ENCODE measurements around the gene LAMA4.

LAMA4 gene

GRCh38 chr6:112207131-112207530 is 47.2 kb downstream of the LAMA4 start:
- ChIA-PET CTCF (no interaction called here), POLR2A (no interaction called here)
- DNase-seq (ENCODE audit: extremely low spot score): no peak
- TF ChIP-seq TARDBP (IDR thresholded peaks at IDR 0.05) (no peak), FOXM1 (IDR thresholded peaks at IDR 0.05; ENCODE audit: borderline replicate concordance) (no peak), PKNOX1 (IDR thresholded peaks at IDR 0.05) (no peak), CTBP1 (IDR thresholded peaks at IDR 0.05; ENCODE audit: borderline replicate concordance) (no peak), ARNT (IDR thresholded peaks at IDR 0.05) (no peak), SUZ12 (IDR thresholded peaks at IDR 0.05) (no peak), NFRKB (IDR thresholded peaks at IDR 0.05) (no peak), SP1 (IDR thresholded peaks at IDR 0.05) (no peak), FOXA1 (IDR thresholded peaks at IDR 0.05) (no peak)

DNA sequence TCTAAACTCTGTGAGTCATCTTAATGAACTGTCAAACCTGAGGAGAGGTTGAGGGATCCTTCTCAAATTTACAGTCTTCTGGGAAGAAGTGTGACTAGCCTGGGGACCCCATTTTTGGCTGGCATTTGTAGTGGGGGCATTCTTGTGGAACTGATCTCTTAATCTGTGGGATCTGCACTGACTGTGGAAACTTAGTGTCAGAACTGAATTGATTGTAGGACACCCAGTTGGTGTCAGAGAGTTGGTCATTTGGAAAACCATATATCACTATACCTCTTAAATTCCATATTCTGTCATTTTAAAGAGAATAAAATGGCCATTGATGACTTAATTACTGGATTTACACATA is 48.3 kb downstream of the LAMA4 start:
- CTCF ChIA-PET: no interaction called here
- POLR2A ChIA-PET: no interaction called here

GRCh38 chr6:112205427-112206109 is 48.8 kb downstream of the LAMA4 start:
- no peak for DNase-seq (ENCODE audit: extremely low spot score)
- ChIA-PET CTCF (no interaction called here), POLR2A (no interaction called here)
- no peak for TF ChIP-seq PKNOX1 (IDR thresholded peaks at IDR 0.05)
- no peak for TF ChIP-seq NFRKB (IDR thresholded peaks at IDR 0.05)
- TF ChIP-seq L3MBTL2 (conservative IDR thresholded peaks at IDR 0.05): no peak
- no peak for TF ChIP-seq BHLHE40 (IDR thresholded peaks at IDR 0.05; ENCODE audit: borderline replicate concordance)
- no peak for TF ChIP-seq SUZ12 (IDR thresholded peaks at IDR 0.05)
- TF ChIP-seq FOXA1 (IDR thresholded peaks at IDR 0.05): no peak
- no peak for TF ChIP-seq ARNT (IDR thresholded peaks at IDR 0.05)
- TF ChIP-seq TARDBP (IDR thresholded peaks at IDR 0.05): no peak
- no peak for TF ChIP-seq LEF1 (IDR thresholded peaks at IDR 0.05; ENCODE audit: borderline replicate concordance)

More for the DNA sequence above, 48.3 kb downstream of the LAMA4 start:
- DNase-seq (ENCODE audit: extremely low spot score): no peak
- no peak for TF ChIP-seq ARNT (IDR thresholded peaks at IDR 0.05)
- no peak for TF ChIP-seq BHLHE40 (IDR thresholded peaks at IDR 0.05; ENCODE audit: borderline replicate concordance)
- peak; percentile 18; the same call in 1 of the 2 replicates for TF ChIP-seq PKNOX1 (IDR thresholded peaks at IDR 0.05)
- no peak for TF ChIP-seq ELF4 (IDR thresholded peaks at IDR 0.05)
- TF ChIP-seq FOXM1 (IDR thresholded peaks at IDR 0.05; ENCODE audit: borderline replicate concordance): no peak

DNA sequence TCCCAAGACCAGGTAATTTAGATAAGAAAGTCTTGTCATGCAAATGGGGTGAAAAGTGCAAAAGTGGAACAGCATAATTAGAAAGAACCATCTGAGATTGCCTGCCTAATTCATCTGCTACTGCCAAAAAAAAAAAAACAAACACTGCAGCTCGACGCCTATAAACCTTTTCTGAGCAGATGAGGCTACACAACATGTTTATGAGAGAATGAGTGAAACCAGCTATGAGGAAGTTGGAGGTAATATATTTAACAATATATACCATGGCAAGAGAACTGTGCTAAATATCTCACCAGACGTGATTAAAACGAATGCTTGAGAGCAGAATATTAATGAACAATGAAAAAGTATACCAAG is 50.0 kb downstream of the LAMA4 start:
- CTCF ChIA-PET: no interaction called here
- no peak for DNase-seq (ENCODE audit: extremely low spot score)
- POLR2A ChIA-PET: interaction anchor here (2.2 kb wide), 1 partner anchor 49 kb away, joined by 12 read pairs; the partner anchor contains the start of gene LAMA4
- TF ChIP-seq ELF4 (IDR thresholded peaks at IDR 0.05): no peak
- TF ChIP-seq HDGF (IDR thresholded peaks at IDR 0.05; ENCODE audit: borderline replicate concordance): no peak
- TF ChIP-seq ZNF384 (IDR thresholded peaks at IDR 0.05): peak; percentile 81
- peak; percentile 40; the same call in 1 of the 2 replicates for TF ChIP-seq PKNOX1 (IDR thresholded peaks at IDR 0.05)

GRCh38 chr6:112203577-112204349 is 50.6 kb downstream of the LAMA4 start:
- no peak for DNase-seq (ENCODE audit: extremely low spot score)
- CTCF ChIA-PET: interaction anchor here (1.2 kb wide), 1 partner anchor 14 kb away, joined by 3 read pairs; no protein-coding TSS in a partner anchor
- TF ChIP-seq PKNOX1 (IDR thresholded peaks at IDR 0.05): no peak
- no peak for TF ChIP-seq BHLHE40 (IDR thresholded peaks at IDR 0.05; ENCODE audit: borderline replicate concordance)
- TF ChIP-seq L3MBTL2 (conservative IDR thresholded peaks at IDR 0.05): no peak
- no peak for TF ChIP-seq FOXK2 (IDR thresholded peaks at IDR 0.05)
- no peak for TF ChIP-seq ZNF384 (IDR thresholded peaks at IDR 0.05)
- no peak for TF ChIP-seq FOXM1 (IDR thresholded peaks at IDR 0.05; ENCODE audit: borderline replicate concordance)
- no peak for TF ChIP-seq HDGF (IDR thresholded peaks at IDR 0.05; ENCODE audit: borderline replicate concordance)
- TF ChIP-seq FOXA1 (IDR thresholded peaks at IDR 0.05): no peak
- no peak for TF ChIP-seq SUZ12 (IDR thresholded peaks at IDR 0.05)
- no peak for TF ChIP-seq ARNT (IDR thresholded peaks at IDR 0.05)
- TF ChIP-seq SP1 (IDR thresholded peaks at IDR 0.05): no peak
- no peak for TF ChIP-seq CTBP1 (IDR thresholded peaks at IDR 0.05; ENCODE audit: borderline replicate concordance)
- no peak for TF ChIP-seq TARDBP (IDR thresholded peaks at IDR 0.05)
- POLR2A ChIA-PET: interaction anchor here (0.6 to 2.2 kb wide), 3 partner anchors 13 to 50 kb away, joined by 3 to 12 read pairs (median 3); partner anchors contain the start of gene LAMA4

All from HEK293T (cell line).